ENCODE results near the gene DPP4. TPM values are rescaled to one million over a fixed set of nuclear protein-coding genes. Genes with fewer than 3 reads are reported as not detected.

DPP4 gene
- total RNA-seq, result 52.9 and 104 TPM in 2 replicates

DNA sequence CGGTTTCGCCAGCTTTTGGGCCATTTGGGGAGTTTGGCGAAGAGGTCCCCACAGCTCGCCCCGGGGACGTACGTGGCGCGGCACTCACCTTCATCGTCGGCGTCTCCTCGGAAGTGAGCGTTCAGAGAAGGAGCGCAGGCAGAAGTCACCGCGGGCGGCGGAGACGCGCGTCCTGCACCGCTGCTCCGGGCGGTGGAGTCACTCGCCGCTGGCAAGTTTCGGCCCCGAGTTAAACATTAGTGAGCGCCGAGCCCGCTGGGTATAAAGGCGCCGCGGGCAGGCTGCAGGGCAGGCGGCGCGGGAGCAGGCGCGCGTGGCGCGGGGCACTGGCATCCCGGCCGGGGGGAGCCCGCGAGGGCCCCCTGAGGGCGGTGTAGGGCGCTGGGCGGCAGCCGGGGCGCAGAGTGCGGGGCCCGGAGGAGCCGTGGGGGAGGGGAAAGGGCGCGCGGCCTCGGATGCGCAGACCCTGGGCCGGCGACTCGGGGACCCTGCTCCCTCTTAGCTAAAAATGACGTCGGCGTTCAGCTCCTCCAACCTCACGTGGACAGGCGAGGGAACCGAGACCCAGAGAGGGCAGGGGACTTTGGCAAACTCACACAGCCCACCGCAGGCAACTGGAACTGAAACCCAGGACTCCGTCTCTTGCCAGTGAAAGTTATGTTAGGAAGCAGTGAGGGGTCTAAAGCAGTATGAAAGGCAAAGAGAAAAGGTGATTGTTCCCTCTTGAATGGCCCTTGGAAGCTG lies at the start of gene DPP4:
Gene DPP4, minus strand, starts transcription at position 328 of the 744 bp plus-strand sequence. Its CDS starts 234 bp downstream, at position 94.
- no peak for DNase-seq (ENCODE audit: low read depth)
- TF ChIP-seq, protein P1, sequence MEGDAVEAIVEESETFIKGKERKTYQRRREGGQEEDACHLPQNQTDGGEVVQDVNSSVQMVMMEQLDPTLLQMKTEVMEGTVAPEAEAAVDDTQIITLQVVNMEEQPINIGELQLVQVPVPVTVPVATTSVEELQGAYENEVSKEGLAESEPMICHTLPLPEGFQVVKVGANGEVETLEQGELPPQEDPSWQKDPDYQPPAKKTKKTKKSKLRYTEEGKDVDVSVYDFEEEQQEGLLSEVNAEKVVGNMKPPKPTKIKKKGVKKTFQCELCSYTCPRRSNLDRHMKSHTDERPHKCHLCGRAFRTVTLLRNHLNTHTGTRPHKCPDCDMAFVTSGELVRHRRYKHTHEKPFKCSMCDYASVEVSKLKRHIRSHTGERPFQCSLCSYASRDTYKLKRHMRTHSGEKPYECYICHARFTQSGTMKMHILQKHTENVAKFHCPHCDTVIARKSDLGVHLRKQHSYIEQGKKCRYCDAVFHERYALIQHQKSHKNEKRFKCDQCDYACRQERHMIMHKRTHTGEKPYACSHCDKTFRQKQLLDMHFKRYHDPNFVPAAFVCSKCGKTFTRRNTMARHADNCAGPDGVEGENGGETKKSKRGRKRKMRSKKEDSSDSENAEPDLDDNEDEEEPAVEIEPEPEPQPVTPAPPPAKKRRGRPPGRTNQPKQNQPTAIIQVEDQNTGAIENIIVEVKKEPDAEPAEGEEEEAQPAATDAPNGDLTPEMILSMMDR (conservative IDR thresholded peaks at IDR 0.05; ENCODE audit: low read depth, low read length), result no peak
- H3K4me3 ChIP-seq (ENCODE audit: low read depth, low read length), result peak within 1 kb of the TSS; percentile 89

DNA sequence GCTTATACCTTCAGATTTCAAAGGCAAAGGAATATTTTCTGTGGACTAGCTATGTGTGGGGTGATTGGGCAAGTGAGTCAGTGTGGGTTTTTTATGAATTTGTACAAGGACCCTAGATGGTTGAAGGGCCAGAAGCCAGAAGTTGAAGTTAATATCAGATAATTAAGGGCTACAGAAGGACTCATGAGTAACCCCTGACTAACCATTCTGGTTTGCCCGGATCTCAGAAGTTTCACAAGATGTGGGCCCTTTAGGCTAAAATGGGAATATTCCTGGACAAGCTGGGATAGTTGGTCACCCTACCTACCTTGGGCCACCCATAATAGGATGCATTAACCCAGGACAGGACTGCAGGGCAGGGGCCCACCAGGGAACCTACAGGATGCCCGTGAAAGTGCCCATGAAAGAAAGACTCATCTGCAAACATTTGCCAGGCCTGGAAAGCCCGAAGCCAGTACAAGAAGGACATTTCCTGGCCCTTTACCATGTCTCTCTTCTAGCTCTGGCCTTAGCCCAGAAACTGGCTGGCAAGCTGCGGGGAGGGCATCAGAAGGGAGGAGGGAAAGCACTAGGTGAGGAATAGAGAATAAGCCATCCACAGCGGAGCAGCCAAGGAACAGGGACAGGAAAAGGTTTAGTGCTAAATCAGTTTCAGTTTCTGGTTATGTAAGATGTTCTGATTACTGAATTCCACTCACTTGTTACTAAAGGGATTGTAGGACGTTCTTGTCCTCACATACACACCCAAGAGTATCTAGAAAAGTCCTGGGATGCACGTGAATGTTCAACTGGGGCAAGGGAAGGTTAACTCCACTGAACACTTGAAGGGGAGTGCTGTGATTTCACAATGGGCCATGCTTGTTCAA lies 44.4 kb upstream of the DPP4 start:
- peak; percentile 52 for DNase-seq (ENCODE audit: low read depth)
- TF ChIP-seq, protein P1 (conservative IDR thresholded peaks at IDR 0.05; ENCODE audit: low read depth, low read length), result no peak
- H3K4me3 ChIP-seq (ENCODE audit: low read depth, low read length), result no peak overlapping the region

DNA sequence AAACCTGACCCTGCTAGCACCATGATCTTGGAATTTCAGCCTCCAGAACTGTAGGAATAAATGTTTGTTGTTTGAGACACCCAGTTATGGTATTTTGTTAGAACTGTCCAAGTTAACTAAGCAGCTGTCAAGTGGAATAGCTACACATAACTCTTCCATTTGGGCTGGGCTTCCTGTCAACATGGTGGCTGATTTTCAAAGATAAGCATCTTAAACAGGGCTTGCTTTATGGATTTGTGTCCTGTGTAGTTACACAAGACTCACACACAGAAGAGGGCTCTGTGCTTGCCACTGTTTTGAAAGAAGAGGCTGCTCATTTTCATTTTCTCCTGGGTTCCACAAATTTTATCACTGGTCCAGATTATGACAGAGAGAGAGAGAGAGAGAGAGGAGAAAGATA lies 42.3 kb upstream of the DPP4 start:
- DNase-seq (ENCODE audit: low read depth), result no peak
- TF ChIP-seq, protein P1 (conservative IDR thresholded peaks at IDR 0.05; ENCODE audit: low read depth, low read length), result no peak
- H3K4me3 ChIP-seq (ENCODE audit: low read depth, low read length), result no peak overlapping the region

DNA sequence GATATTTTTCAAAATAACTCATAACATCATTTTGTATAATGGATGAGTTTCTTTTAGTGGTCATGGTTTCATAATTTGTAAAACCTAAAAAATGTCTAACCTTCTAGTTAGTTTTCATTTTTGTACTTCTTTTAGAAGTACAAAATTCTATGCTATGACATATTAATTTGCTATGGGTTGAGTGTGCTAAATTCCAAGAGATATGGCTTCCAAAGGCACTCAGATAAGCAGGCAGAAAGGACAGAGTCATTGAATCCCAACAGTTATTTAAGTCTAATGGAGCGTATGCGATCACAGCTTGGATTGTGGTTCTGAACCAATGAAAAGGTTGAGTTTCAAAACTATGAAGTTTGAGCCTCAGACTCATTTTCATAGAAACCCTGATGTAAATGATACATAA lies 41.1 kb upstream of the DPP4 start:
- TF ChIP-seq, protein P1 (conservative IDR thresholded peaks at IDR 0.05; ENCODE audit: low read depth, low read length), result no peak
- no peak for DNase-seq (ENCODE audit: low read depth)
- H3K4me3 ChIP-seq (ENCODE audit: low read depth, low read length), result no peak overlapping the region

DNA sequence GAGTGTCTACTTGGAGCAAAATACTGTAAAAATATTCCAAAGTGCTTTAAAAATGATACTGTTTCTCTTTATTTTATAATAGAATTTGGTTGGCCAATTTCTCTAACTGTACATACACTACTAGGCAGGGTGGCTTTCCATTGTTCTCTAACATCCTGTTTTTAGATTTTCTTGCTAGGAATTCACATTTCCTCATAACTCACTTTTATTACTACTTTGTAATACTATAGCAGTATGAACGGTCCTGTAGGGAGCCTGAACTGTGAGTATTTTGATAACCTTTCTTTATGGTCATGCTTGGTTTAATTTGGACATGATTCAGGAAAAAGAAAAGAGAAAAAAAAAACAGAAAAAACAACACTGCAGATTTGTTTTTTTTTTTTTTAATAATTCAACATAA lies 40.3 kb upstream of the DPP4 start:
- no peak for DNase-seq (ENCODE audit: low read depth)
- TF ChIP-seq, protein P1 (conservative IDR thresholded peaks at IDR 0.05; ENCODE audit: low read depth, low read length), result no peak
- H3K4me3 ChIP-seq (ENCODE audit: low read depth, low read length), result no peak overlapping the region

DNA sequence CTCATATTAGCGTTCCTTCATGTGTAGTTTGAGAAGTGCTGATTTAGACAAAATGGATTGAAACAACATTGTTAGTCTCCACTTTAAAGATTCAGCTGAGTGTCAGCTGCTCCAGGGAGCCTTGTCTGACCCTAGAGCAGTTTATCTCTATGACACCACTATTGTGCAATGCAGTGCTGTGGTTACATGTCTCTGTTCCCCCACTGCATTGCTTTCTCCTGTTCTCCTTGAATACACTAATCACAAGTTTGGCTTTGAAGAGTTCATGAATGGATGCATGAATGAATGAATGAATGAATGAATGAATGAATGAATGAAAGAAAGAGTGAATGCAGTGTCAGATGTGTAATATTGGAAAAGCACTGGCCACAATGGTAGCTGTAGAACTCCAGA lies 39.8 kb upstream of the DPP4 start:
- DNase-seq (ENCODE audit: low read depth), result peak; percentile 76
- no peak overlapping the region for H3K4me3 ChIP-seq (ENCODE audit: low read depth, low read length)
- TF ChIP-seq, protein P1 (conservative IDR thresholded peaks at IDR 0.05; ENCODE audit: low read depth, low read length), result no peak

Data from epithelial cell of proximal tubule (primary cell).